PFSK-1 (cell line): ENCODE results near the gene C1orf21.

Source experiments
- POLR2AphosphoS5 ChIP-seq: IDR thresholded peaks from 2 replicates; pipeline ENCODE4 v1.6.1; 2012; ENCODE audit warnings: low read depth, mild to moderate bottlenecking, control low read depth, low read length, moderate library complexity
- REST ChIP-seq, 2 experiments: IDR thresholded peaks; 2 replicates each; pipeline versions ENCODE4 v1.6.1 to v1.8.0; 2011 to 2012; ENCODE audit warnings: low read depth in 2 of 2, low read length in 2 of 2, control low read depth in 1 of 2, inconsistent platforms in 1 of 2, mild to moderate bottlenecking in 1 of 2, moderate library complexity in 1 of 2; ENCODE audit not compliant: insufficient read depth in 1 of 2
- TAF1 ChIP-seq: IDR thresholded peaks from 2 replicates; pipeline ENCODE4 v1.6.1; 2012; ENCODE audit warnings: low read length, control low read depth, borderline replicate concordance; ENCODE audit not compliant: insufficient read depth

DNA sequence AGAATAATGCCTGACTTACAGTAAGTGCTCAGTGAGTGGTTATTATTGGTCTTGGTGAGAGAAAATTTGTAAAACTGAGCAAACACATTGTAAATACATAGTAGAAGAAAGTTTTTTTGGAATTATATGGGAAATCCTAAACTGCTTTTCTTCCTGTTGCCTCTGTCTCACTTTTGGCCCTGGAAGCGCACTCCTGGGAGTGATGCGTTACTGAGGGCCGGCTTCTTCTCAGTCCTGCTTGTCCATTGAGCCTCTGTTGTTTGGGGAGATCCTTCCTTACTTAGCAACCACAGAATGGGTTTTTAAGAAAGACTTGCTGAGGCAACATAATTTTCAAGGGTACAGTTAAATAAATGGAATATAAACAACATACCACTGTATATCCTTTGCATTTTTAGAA lies 201.9 kb downstream of the C1orf21 start:
- no peak for TF ChIP-seq TAF1
- TF ChIP-seq POLR2AphosphoS5, result no peak
- TF ChIP-seq REST (IDR thresholded peaks at IDR 0.05; ENCODE audit: insufficient read depth in 1 of 2, low read depth in 2 of 2, low read length in 2 of 2), result no peak
